Retina (tissue), 1 donor: ENCODE results near the gene KCNJ1.

Experiments used
- DNase-seq: peaks from one replicate; pipeline ENCODE4 v3.0.0-alpha.2; 2016

Gene KCNJ1

GRCh38 chr11:128881221-128881620 lies 14.1 kb upstream of the KCNJ1 start:
- DNase-seq: no peak

- no peak for DNase-seq
Measured at GRCh38 chr11:128879817-128880216, 12.7 kb upstream of the KCNJ1 start.

GRCh38 chr11:128878455-128878854 lies 11.4 kb upstream of the KCNJ1 start:
- DNase-seq: no peak

GRCh38 chr11:128877726-128878125 lies 10.6 kb upstream of the KCNJ1 start:
- no peak for DNase-seq

- no peak for DNase-seq
Measured at GRCh38 chr11:128876133-128876650, 9.1 kb upstream of the KCNJ1 start.

- DNase-seq: no peak
Measured at GRCh38 chr11:128874427-128874826, 7.3 kb upstream of the KCNJ1 start.

- DNase-seq: no peak
Measured at GRCh38 chr11:128872594-128872993, 5.5 kb upstream of the KCNJ1 start.

GRCh38 chr11:128872094-128872493 lies 5.0 kb upstream of the KCNJ1 start:
- DNase-seq: no peak

GRCh38 chr11:128871168-128871610 lies 4.1 kb upstream of the KCNJ1 start:
- no peak for DNase-seq

GRCh38 chr11:128868841-128869671 lies 2.0 kb upstream of the KCNJ1 start:
- DNase-seq: no peak

GRCh38 chr11:128865490-128865889 lies 1.6 kb downstream of the KCNJ1 start:
- no peak for DNase-seq

- no peak for DNase-seq
Measured at GRCh38 chr11:128862908-128863660, 4.0 kb downstream of the KCNJ1 start.

GRCh38 chr11:128862406-128862805 lies 4.7 kb downstream of the KCNJ1 start:
- no peak for DNase-seq

- no peak for DNase-seq
Measured at GRCh38 chr11:128860571-128861361, 6.3 kb downstream of the KCNJ1 start.

- DNase-seq: peak; percentile 84
Measured at GRCh38 chr11:128859563-128860441, 7.3 kb downstream of the KCNJ1 start.

- no peak for DNase-seq
Measured at GRCh38 chr11:128857341-128857740, 9.8 kb downstream of the KCNJ1 start.

- DNase-seq: no peak
Measured at GRCh38 chr11:128856241-128856640, 10.9 kb downstream of the KCNJ1 start.

- DNase-seq: no peak
Measured at GRCh38 chr11:128854841-128855240, 12.3 kb downstream of the KCNJ1 start.

GRCh38 chr11:128853559-128853958 lies 13.5 kb downstream of the KCNJ1 start:
- DNase-seq: no peak

- no peak for DNase-seq
Measured at GRCh38 chr11:128852327-128853023, 14.6 kb downstream of the KCNJ1 start.

GRCh38 chr11:128848815-128849455 lies 18.2 kb downstream of the KCNJ1 start:
- DNase-seq: no peak
